Loucy (cell line): ENCODE results near the gene BMI1.

Experiments
- H2AFZ ChIP-seq: fragments of 200-600 bp; sonication (generic); 2 replicates; pipeline ENCODE4 v1.6.0; 2016; ENCODE audit warnings: antibody characterized with exemption, mild to moderate bottlenecking, low read length, moderate library complexity
- H3F3A ChIP-seq: fragments of 200-600 bp; 2 replicates; pipeline ENCODE4 v1.6.0; 2016; ENCODE audit warnings: antibody characterized with exemption, low read depth, mild to moderate bottlenecking
- H3K27me3 ChIP-seq: fragments of 200-600 bp; sonication (generic); 2 replicates; pipeline ENCODE4 v1.6.1; 2014; ENCODE audit warnings: low read length, mild to moderate bottlenecking; ENCODE audit not compliant: insufficient read depth, poor library complexity, severe bottlenecking
- H3K36me3 ChIP-seq: fragments of 200-600 bp; sonication (generic); 2 replicates; pipeline ENCODE4 v1.6.1; 2016; ENCODE audit warnings: low read length; ENCODE audit not compliant: insufficient read depth
- H3K4me1 ChIP-seq: fragments of 200-600 bp; sonication (generic); 2 replicates; pipeline ENCODE4 v1.5.1; 2014; ENCODE audit warnings: low read length, mild to moderate bottlenecking; ENCODE audit not compliant: insufficient read depth, poor library complexity, severe bottlenecking
- H3K4me2 ChIP-seq: fragments of 200-600 bp; sonication (generic); 2 replicates; pipeline ENCODE4 v1.6.0; 2014; ENCODE audit warnings: antibody characterized with exemption, low read length, low read depth, mild to moderate bottlenecking; ENCODE audit not compliant: poor library complexity, severe bottlenecking
- H3K4me3 ChIP-seq: fragments of 200-600 bp; sonication (generic); 2 replicates; pipeline ENCODE4 v1.5.1; 2014; ENCODE audit warnings: low read length, mild to moderate bottlenecking, mixed read lengths; ENCODE audit not compliant: poor library complexity, severe bottlenecking
- H3K79me2 ChIP-seq: fragments of 200-600 bp; sonication (generic); 2 replicates; pipeline ENCODE4 v1.6.1; 2014; ENCODE audit warnings: low read length; ENCODE audit not compliant: insufficient read depth
- H3K9ac ChIP-seq: fragments of 200-600 bp; sonication (generic); 2 replicates; pipeline ENCODE4 v1.6.0; 2014; ENCODE audit warnings: mild to moderate bottlenecking, low read depth, low read length, moderate library complexity; ENCODE audit not compliant: poor library complexity, severe bottlenecking
- H3K9me2 ChIP-seq: fragments of 200-600 bp; sonication (generic); replicated peaks from 2 replicates; pipeline ENCODE4 v1.6.1; 2016; ENCODE audit warnings: low read depth, low read length, mixed read lengths
- H3K9me3 ChIP-seq: fragments of 200-600 bp; sonication (generic); 2 replicates; pipeline ENCODE4 v1.6.1; 2014; ENCODE audit warnings: mild to moderate bottlenecking, antibody characterized with exemption, low read length, low read depth; ENCODE audit not compliant: insufficient read depth
- H4K20me1 ChIP-seq: fragments of 200-600 bp; sonication (generic); 2 replicates; pipeline ENCODE4 v1.6.0; 2014; ENCODE audit warnings: antibody characterized with exemption, low read length, mild to moderate bottlenecking; ENCODE audit not compliant: insufficient read depth, poor library complexity, severe bottlenecking
- CTCF ChIP-seq: fragments of 200-600 bp; sonication (generic); conservative IDR thresholded peaks from 2 replicates; pipeline ENCODE4 v1.5.1; 2014; ENCODE audit warnings: mild to moderate bottlenecking, antibody characterized with exemption, low read length
- EZH2phosphoT487 ChIP-seq: fragments of 200-600 bp; IDR thresholded peaks from 2 replicates; pipeline ENCODE4 v1.6.1; 2018; ENCODE audit warnings: antibody characterized with exemption, mild to moderate bottlenecking, moderate library complexity, borderline replicate concordance

BMI1 gene

DNA sequence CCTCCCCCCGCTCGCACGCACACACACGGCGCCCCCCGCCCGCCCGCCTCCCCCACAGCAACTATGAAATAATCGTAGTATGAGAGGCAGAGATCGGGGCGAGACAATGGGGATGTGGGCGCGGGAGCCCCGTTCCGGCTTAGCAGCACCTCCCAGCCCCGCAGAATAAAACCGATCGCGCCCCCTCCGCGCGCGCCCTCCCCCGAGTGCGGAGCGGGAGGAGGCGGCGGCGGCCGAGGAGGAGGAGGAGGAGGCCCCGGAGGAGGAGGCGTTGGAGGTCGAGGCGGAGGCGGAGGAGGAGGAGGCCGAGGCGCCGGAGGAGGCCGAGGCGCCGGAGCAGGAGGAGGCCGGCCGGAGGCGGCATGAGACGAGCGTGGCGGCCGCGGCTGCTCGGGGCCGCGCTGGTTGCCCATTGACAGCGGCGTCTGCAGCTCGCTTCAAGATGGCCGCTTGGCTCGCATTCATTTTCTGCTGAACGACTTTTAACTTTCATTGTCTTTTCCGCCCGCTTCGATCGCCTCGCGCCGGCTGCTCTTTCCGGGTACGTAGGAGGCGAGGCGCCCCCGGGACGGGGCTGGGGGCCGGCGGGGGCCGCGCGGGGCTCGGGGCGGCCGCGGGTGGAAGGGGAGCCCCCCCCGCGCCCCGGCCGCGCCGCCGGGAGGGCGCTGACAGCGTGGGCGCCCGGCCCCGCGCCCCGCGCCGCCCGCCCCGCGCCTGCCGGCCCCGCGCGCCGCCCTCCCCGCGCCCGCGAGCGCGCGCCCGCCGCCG, 441 bp downstream of the BMI1 start:
- no peaks in the 10 kb centered on the region for H3F3A ChIP-seq
- H3K79me2 ChIP-seq = peaks cover 82% of the 10 kb centered on the region
- H3K9me3 ChIP-seq = no peaks in the 10 kb centered on the region
- H3K4me3 ChIP-seq = peak overlapping the region; percentile 74
- H4K20me1 ChIP-seq = peaks cover 26% of the 10 kb centered on the region
- peak overlapping the region; percentile 85 for H3K9ac ChIP-seq
- H3K4me2 ChIP-seq = no peak overlapping the region
- no peaks in the 10 kb centered on the region for H3K9me2 ChIP-seq
- TF ChIP-seq CTCF (no peak), EZH2phosphoT487 (no peak)
- H2AFZ ChIP-seq = no peak overlapping the region
- peaks cover 8% of the 10 kb centered on the region for H3K27me3 ChIP-seq
- H3K4me1 ChIP-seq = peaks cover 6% of the 10 kb centered on the region
- peaks cover 9% of the 10 kb centered on the region; the same call in 1 of the 2 replicates for H3K36me3 ChIP-seq

DNA sequence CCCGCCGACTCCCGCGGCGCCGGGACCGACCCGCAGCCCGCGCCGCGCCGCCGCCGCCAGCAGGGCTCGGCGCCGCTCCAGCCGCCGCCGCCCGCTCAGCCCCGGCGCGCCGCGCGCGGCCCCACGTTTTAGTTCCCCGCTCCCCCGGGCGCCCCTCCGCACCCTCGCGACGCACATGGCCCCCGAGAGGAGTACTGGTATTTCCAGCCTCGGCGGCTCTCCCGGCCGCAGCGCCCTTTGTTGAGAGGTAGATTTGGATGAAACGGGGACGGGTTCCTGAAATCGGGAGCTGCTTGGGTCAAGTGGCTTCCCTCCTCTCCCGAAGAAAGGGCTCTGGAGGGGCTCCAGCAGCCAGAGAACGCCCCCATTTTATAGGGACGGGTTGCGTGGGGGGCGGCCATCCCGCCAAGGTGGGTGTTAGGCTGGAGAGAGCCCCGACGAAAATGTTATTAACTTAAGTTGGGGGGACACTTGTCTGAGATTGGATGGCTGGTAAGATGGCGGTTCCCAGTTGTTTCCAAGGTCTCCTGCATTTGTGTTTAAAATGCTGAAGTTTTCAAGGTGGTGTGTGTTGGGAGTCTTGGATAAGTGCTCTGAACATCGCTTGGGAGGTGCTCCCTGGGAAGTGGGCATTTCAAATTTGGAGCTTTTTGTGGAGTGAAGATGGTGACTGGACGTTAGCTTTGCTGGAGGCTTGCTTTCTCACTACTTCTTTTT, 1.2 kb downstream of the BMI1 start:
- no peaks in the 10 kb centered on the region for H3K9me3 ChIP-seq
- H3K4me2 ChIP-seq = peak overlapping the region; percentile 75
- peaks cover 82% of the 10 kb centered on the region for H3K79me2 ChIP-seq
- no peaks in the 10 kb centered on the region for H3F3A ChIP-seq
- H3K27me3 ChIP-seq = peaks cover 8% of the 10 kb centered on the region
- H3K4me1 ChIP-seq = peaks cover 11% of the 10 kb centered on the region
- H3K9me2 ChIP-seq = no peaks in the 10 kb centered on the region
- peak overlapping the region; percentile 83 for H3K9ac ChIP-seq
- peak overlapping the region; percentile 80 for H3K4me3 ChIP-seq
- H3K36me3 ChIP-seq = peaks cover 17% of the 10 kb centered on the region
- H4K20me1 ChIP-seq = peaks cover 33% of the 10 kb centered on the region
- no peak overlapping the region for H2AFZ ChIP-seq
- TF ChIP-seq EZH2phosphoT487 (no peak), CTCF (no peak)

GRCh38 chr10:22322641-22323160, 1.8 kb downstream of the BMI1 start:
- Histone ChIP-seq H3F3A (no peaks in the 10 kb centered on the region), H3K4me2 (peak overlapping the region; percentile 75), H4K20me1 (peaks cover 35% of the 10 kb centered on the region), H3K27me3 (peaks cover 8% of the 10 kb centered on the region), H3K36me3 (peaks cover 23% of the 10 kb centered on the region), H3K9me2 (no peaks in the 10 kb centered on the region), H3K4me3 (peak overlapping the region; percentile 80), H3K9ac (peak overlapping the region; percentile 83), H3K79me2 (peaks cover 82% of the 10 kb centered on the region), H2AFZ (no peak overlapping the region), H3K4me1 (peaks cover 11% of the 10 kb centered on the region), H3K9me3 (no peaks in the 10 kb centered on the region)
- TF ChIP-seq EZH2phosphoT487 (no peak), CTCF (no peak)
